HG03108 (cell line): Measurements from ENCODE around the gene TMTC1.
"Not testable (repeated sequence)": the region's sequence is repeated elsewhere in the genome, so short reads cannot be mapped to it uniquely, and the experiment has no call there.

Experiments used
- ATAC-seq: cut with Tn5 transposase; IDR thresholded peaks from one replicate; pipeline ENCODE4 v1.9.1; 2021; ENCODE audit warnings: moderate library complexity; ENCODE audit not compliant: unreplicated experiment

The TMTC1 gene

GRCh38 chr12:29783773-29784666 is at the start of gene TMTC1:
TMTC1 (minus strand) TSS chr12:29783942; CDS start chr12:29783751, 191 bp downstream.
- ATAC-seq = no peak

DNA sequence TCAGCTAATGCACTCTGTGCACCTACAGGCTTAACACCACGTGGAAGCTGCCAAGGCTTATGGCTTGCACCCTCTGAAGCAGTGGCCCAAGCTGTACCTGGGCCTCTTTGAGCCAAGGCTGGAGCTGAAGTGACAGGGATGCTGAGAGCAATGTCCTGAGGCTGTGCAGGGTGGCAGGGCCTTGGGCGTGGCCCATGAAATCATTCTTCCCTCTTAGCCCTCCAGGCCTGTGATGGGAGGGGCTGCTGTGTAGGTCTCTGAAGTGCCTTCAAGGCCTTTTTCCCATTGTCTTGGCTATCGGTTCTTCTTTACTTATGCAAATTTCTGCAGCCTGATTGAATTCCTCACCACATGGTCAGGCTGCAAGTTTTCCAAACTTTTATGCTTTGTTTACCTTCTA is 47.4 kb upstream of the TMTC1 start:
- ATAC-seq = no peak

GRCh38 chr12:29830391-29830790 is 46.6 kb upstream of the TMTC1 start:
- ATAC-seq = no peak

DNA sequence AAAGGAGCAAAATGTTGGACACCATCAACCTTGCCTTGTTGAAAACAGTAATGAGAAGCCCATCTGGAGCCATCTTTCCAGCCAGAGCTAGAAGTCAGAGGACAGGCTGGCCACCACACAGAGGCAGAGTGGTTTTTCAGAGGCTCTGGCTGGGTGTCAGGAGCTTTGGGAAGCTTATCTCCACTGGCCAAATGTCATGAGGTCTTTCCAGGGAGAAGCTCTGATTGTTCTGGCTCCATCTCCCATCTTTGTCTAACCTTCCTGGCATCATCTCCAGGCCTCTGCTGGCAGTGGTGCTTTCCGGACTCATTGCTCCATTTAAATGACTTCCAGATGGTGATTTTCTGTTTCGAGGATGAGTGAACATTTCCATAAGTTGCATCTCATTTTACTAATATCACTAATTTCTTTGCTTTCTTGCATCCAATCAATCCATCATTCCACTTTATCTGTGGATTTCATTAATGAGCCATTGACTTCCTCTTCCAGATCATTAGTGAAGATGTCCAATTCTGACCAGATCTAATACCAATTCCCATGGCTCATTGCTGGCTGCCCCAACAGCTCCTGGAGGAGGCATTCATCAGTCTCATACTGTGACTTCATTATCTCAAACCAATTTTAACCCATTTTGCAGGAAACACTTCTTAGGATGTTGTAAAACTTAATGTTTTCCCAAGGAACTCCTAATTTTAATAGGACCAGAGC is 35.3 kb upstream of the TMTC1 start:
- ATAC-seq = no peak

GRCh38 chr12:29816874-29817725 is 33.4 kb upstream of the TMTC1 start:
- no peak for ATAC-seq

- ATAC-seq = not testable (repeated sequence)
Observed at GRCh38 chr12:29809616-29810361, 26.0 kb upstream of the TMTC1 start.

DNA sequence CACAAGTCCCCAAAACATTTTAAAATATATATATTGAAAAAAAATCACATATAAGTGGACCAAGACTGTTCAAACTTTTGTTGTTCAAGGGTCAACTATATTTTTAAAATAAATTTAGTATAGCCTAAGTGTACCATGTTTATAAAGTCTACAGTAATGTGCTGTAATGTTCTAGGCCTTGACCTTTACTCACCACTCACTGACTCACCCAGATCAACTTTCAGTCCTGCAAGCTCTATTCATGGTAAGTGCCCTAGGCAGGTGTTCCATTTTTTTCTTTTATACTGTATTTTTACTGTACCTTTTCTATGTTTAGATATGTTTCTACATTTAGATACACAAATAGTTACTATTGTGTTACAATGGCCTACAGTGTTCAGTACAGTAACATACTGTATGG is 23.4 kb upstream of the TMTC1 start:
- ATAC-seq = no peak

DNA sequence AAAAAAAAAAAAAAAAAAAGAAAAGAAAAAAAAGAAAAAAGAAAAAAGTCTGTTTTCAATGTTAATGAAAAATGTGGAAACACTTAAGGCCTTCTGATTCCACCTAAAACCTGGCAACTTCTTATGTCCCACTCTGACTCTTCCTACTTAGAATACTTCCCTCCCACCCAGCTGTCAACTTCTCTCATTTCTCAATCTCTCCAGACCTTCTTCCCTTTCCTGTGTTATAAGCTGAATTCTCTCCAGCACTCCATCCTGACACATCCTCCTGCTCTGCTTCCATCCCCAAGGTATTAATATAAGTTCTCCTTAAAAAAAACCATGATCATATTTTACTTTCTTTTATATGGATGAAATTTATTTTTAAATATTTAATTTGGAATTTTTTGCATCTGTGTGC is 20.3 kb upstream of the TMTC1 start:
- no peak for ATAC-seq

DNA sequence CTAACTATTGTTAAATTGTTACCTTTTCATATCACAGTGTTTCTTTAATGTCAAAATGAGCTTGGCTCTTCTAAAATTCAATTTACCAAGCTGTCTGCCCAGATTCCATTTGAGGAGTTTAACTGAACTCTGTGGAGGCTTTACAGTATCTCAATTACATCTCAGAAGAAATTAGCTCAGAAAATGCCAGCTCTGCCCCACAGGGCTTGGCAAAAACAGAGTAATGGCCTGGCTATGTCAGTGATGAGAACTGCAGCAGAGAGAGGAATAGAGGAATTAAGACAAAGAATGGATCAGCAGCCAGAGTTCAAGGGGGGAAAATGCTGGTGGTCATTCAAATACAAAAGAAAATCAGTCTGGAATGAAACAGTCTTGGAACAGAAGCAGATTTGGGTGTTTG is 15.8 kb upstream of the TMTC1 start:
- no peak for ATAC-seq

DNA sequence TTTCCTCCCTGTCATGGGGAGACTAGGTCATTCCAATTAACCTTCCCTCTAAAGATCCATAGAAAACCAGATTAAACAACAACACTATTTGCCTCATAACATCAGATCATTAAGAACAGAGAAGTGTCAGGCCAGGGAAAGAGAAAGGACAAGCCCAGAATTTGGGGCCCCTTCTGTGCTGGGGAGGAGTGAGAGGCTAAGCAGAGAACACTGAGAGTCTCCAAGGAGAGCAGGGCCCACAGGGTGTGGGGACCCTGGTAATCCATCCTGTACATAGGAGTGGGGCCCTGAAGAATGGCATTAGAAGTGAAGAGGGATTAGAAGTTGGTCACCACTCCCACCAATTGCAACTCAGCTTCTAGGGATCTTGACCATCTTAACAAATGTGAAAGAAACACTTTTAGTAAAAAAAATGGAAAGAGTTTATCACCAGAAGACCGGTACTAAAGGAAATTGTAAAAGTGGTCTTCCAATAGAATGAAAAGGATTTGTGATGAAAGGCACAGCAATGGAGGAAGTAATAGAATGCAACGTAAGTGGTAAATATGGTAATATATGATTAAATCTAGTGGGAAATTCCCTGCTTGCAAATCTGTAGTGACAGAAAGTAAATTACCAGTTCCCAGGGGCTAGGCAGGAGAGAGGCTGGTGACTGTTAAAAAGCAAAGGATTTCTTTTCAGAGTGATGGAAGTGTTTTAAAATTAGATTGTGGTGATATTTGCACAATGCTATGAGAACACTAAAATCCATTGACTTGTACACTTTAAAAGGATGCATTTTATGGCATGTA is 14.0 kb upstream of the TMTC1 start:
- ATAC-seq = no peak

- no peak for ATAC-seq
Observed at GRCh38 chr12:29796823-29797263, 13.1 kb upstream of the TMTC1 start.

GRCh38 chr12:29795715-29796114 is 12.0 kb upstream of the TMTC1 start:
- no peak for ATAC-seq

DNA sequence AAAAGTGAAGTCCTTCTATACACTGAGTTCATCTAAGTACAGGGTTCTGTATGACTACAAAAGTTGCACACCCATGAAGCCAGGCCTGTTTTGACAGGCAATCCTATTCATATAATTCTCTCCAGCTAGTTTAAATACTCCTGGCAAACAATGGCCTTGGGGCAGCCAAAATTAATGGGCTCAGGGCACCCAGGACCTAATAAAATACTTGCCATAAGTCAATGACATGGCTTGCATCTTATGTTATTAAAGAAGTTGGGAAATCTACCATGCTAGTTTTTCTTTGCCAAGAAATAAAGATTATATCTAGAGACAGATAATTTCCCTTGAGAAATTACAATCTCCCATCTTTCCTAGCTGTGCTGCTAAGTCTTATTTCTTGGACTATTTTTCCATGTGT is 11.1 kb upstream of the TMTC1 start:
- no peak for ATAC-seq

DNA sequence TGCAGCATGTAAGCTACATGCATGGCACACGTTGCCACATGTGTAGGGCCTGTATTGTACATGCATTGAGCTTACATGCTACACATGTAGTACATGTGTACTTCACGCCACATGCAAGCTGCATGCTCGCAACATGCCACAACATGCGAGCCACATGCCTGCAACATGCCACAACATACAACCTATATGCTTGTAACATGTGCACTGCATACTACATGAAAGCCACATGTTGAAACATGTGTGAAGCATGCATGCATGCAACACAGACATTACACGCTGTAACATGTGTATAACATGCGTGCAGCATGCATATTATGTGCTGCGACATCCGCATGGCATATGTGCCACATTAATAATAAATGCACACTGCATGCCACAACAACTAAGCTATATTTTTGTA is 9.1 kb upstream of the TMTC1 start:
- no peak for ATAC-seq

- no peak for ATAC-seq
Observed at GRCh38 chr12:29792132-29792531, 8.4 kb upstream of the TMTC1 start.

GRCh38 chr12:29782871-29783772 is 620 bp downstream of the TMTC1 start:
- ATAC-seq = no peak

- ATAC-seq = peak; percentile 58
Observed at GRCh38 chr12:29782285-29782870, 1.4 kb downstream of the TMTC1 start.

DNA sequence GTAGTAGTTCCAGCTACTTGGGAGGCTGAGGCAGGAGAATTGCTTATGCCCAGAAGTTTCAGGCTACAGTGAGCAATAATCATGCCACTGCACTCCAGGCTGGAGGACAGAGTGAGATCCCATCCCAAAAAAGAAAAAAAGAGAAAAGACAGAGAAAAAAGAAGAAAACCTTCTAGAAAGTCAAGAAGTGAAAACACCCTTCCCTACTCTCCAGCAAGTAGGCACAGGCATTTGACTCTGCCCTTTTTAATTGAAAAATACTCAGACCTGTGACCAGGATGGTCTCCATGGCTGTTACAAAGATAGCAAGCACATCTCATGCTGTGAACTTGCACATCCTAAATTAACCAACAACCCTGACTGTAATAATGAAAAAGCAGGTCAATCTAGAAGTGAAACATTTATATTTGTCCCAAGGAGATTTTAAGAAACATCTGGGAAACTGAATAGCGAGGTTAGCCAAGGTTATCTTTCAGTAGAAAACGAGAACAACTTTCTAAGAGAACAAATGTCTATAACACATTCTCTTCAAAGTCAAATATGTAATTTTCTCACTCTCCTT is 2.0 kb downstream of the TMTC1 start:
- ATAC-seq = peak; percentile 21
